ENCODE results near the gene IQSEC1. TPM values are rescaled to one million over a fixed set of nuclear protein-coding genes. Genes with fewer than 3 reads are reported as not detected.

Gene IQSEC1
- total RNA-seq, 2 experiments from 2014 or later: 20.1 to 22.2 TPM

DNA sequence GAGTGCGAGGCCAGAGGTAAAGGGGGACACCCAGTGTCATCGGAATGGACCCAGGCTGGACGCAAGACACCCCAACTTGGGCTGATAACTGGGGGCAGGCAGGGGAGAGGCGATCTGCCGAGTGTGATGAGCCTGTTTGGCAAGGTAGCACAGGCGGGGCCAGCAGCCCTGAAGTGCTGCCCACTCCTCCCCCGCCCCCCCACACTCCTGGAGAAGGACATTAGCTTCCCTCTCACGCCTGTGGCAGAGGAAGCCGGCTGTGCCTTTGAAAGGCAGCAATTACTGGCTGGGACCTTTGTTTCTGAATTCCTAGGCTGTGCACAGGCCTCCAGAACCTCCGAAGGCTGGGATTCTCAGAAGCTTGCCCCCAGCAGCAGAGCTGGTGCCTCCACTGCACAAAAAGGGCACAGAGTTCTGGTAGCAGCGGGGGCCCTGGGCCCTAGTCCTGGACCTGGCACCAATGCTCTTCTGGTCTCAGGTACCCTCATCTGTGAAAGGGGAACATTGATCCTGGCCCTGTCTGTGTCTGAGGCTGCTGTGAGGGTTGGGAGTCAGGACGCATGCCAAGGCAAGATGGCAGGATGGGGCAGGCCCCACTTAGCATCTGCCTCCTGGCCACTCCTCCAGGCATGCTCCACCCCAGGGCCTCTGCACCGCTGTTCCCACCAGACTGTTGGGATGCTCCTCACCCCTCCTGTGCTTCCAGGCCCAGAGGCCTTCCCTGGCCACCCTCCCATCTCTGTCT is 28.6 kb downstream of the IQSEC1 start:
- Mint-ChIP-seq H3K9me3 (no peaks in the 10 kb centered on the region), H3K27me3 (no peaks in the 10 kb centered on the region), H3K4me1 (peaks cover 27% of the 10 kb centered on the region), H3K4me3 (no peak overlapping the region), H3K36me3 (no peaks in the 10 kb centered on the region), H3K27ac (no peak overlapping the region)
- no peak for DNase-seq

- H3K27ac Mint-ChIP-seq: no peak overlapping the region
- no peaks in the 10 kb centered on the region for H3K27me3 Mint-ChIP-seq
Measured at GRCh38 chr3:13043656-13044055, 29.6 kb downstream of the IQSEC1 start.

DNA sequence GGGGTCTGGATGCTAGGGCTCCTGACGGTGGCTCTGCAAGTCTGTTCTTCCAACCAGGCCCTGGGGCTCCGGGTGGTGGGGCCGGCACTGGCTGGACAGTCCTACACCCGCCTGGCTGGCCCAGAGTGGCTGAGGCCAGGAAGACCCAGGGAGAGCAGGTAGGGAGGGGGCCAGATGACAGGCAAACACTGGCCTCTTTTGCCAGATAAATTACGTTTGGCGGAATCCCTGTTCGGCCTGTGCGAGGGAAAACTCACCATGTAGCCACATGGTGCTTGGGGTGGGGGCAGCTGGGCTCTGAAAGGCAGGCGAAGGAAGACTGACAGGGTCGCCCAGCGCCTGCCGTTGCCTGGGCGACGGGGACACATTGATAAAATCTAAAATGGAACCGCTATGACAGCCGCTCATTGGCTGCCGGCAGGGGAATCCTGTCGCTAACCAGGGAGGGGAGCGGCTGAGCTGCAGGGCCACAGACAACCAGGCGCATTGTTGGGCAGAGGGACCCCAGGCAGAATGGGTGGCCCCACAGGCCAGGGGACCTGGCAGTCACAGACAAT is 30.4 kb downstream of the IQSEC1 start:
- Mint-ChIP-seq H3K27me3 (no peaks in the 10 kb centered on the region), H3K4me3 (no peak overlapping the region)

More at GRCh38 chr3:13043656-13044055, 29.6 kb downstream of the IQSEC1 start:
- no peak for DNase-seq
- no peaks in the 10 kb centered on the region for H3K36me3 Mint-ChIP-seq
- no peaks in the 10 kb centered on the region for H3K9me3 Mint-ChIP-seq
- no peak overlapping the region for H3K4me3 Mint-ChIP-seq
- H3K4me1 Mint-ChIP-seq: peaks cover 27% of the 10 kb centered on the region

GRCh38 chr3:13042127-13042701 is 31.0 kb downstream of the IQSEC1 start:
- no peak for DNase-seq
- peaks cover 27% of the 10 kb centered on the region for H3K4me1 Mint-ChIP-seq
- no peaks in the 10 kb centered on the region for H3K36me3 Mint-ChIP-seq
- H3K27me3 Mint-ChIP-seq: no peaks in the 10 kb centered on the region
- no peak overlapping the region for H3K4me3 Mint-ChIP-seq
- no peak overlapping the region for H3K27ac Mint-ChIP-seq
- no peaks in the 10 kb centered on the region for H3K9me3 Mint-ChIP-seq

More for the DNA sequence above, 30.4 kb downstream of the IQSEC1 start:
- Mint-ChIP-seq H3K4me1 (peaks cover 27% of the 10 kb centered on the region), H3K36me3 (no peaks in the 10 kb centered on the region), H3K9me3 (no peaks in the 10 kb centered on the region), H3K27ac (no peak overlapping the region)
- no peak for DNase-seq

DNA sequence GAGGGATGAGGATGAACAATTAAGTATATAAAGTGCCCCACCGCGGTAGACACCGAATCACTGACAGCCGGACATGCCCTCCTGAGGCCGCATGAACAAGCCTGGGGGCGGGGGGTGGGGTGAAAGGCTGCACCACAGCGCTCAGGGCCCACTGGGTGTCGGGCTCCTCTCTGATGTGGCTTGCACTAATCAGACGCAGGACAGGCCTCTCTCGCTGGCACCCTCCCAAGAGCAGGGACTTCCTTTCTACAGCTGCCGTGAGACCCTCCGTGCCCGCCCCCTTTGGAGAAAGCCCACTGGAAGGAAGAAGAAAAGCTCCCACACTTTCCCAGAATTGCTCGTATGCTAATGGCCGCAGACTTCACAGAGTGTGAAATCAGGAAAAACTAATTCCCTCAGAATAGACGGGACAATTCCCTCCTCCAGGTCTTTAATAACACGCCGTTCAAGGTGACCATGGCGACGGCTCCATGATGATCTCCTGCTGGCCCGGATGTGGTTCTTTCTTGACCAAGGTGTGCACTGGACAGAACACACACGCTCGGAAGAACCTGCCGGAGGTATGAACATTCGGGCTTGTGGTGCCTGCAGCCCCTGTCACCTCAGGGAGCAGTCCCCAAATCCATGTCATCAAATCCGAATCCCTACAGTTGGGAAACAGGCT is 32.0 kb downstream of the IQSEC1 start:
- Mint-ChIP-seq H3K4me3 (no peak overlapping the region), H3K27me3 (no peaks in the 10 kb centered on the region), H3K36me3 (no peaks in the 10 kb centered on the region), H3K9me3 (no peaks in the 10 kb centered on the region), H3K4me1 (peaks cover 21% of the 10 kb centered on the region), H3K27ac (no peak overlapping the region)
- DNase-seq: no peak

DNA sequence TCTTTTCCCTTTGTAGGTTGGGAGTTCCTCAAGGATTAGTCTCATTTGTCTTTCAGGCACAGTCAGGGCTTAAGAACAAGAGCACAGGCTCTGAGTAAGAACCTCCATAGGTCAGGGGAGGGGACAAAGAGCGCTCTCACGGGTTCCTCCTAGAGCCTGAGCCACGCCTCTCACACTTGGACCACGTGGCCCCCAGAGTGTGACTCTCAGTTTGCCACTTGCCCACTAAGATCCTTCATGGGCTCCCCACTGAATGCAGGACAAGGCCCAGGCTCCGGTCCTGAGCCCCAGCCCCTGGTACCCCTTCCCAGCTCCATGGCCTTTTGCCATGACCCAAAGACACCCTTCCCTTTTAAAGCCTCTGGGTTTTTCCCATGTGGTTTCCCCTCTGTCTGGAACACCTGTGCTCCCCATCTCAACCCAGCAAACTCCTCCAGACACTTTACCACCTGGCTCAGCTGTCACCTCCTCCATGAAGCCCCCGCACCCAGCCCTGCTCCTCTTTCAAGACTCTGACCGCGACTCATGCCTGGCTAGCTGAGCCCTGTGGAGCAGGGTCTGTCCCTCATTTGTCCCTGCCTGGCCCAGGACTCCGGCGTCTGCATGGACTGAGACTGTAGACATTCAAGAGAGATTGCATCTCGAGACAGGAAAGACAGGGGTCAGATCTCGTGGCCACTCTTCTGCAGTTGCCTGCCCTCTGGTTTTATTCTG is 32.7 kb downstream of the IQSEC1 start:
- H3K4me1 Mint-ChIP-seq: peaks cover 15% of the 10 kb centered on the region
- no peak overlapping the region for H3K27ac Mint-ChIP-seq
- no peaks in the 10 kb centered on the region for H3K36me3 Mint-ChIP-seq
- DNase-seq: peak; percentile 61
- H3K27me3 Mint-ChIP-seq: no peaks in the 10 kb centered on the region
- no peaks in the 10 kb centered on the region for H3K9me3 Mint-ChIP-seq
- H3K4me3 Mint-ChIP-seq: no peak overlapping the region

DNA sequence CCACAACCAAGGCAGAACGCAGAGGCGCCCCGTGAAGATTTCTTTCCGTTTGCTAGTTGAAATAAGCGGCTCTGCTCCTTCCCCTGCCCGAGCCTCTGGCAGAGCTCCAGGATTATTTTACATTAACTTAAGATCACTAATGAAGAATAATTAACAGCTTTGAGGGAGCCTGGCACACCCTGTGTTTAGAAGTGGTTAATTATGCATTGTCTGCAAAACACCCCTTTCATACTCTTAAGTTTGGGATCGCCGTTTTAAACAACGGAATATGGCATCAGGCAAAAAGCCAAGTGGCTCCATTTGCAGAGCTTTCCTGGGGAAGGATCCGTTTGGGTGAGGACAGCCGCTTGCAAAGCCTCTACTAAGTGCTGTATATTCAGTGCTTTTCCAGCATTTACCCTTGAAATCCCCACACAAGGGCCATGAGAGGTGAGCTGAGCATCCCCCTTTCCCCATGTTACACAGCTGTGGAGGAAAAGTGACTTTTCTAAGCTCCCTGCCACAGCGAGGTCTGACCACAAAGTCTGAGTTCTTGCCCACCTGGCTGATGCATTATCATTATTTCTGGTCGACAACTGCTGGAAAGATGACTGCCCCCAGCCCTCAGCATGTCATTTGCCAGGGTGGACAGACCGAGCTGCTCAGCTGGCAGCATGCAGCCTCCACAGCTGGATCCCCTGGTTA is 33.9 kb downstream of the IQSEC1 start:
- Mint-ChIP-seq H3K27ac (no peak overlapping the region), H3K36me3 (no peaks in the 10 kb centered on the region), H3K4me1 (peaks cover 15% of the 10 kb centered on the region), H3K9me3 (no peaks in the 10 kb centered on the region), H3K27me3 (no peaks in the 10 kb centered on the region), H3K4me3 (no peak overlapping the region)
- no peak for DNase-seq

DNA sequence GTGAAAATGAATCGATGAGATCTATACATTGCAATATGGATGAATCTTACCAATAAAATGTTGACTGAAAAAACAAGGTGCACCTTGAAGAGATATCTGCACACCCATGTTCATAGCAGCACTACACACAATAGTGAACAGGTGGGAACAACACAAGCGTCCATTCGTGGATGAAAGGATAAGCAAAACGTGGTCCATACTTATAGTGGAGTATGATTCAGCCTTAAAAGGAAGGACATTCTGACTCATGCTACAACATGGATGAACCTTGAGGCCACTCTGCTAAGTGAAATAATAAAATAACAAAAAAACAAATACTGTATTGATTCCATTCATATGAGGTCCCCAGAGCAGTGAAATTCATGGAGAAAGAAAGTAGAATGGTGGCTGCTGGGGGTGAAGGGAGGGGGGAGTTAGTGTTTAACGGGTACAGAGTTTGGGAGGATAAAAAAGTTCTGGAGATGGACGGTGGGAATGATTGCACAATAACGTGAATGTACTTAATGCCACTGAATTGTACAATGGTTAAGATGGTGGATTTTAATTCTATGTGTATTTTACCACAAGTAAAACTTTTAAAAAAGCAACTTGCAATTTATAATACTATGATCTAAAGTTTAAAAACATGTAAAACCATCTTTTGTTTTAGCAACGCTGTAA is 35.6 kb downstream of the IQSEC1 start:
- H3K9me3 Mint-ChIP-seq: no peaks in the 10 kb centered on the region
- no peaks in the 10 kb centered on the region for H3K36me3 Mint-ChIP-seq
- peaks cover 12% of the 10 kb centered on the region for H3K4me1 Mint-ChIP-seq
- H3K27me3 Mint-ChIP-seq: no peaks in the 10 kb centered on the region
- no peak for DNase-seq
- no peak overlapping the region for H3K4me3 Mint-ChIP-seq
- H3K27ac Mint-ChIP-seq: no peak overlapping the region

GRCh38 chr3:13034861-13035260 is 38.4 kb downstream of the IQSEC1 start:
- Mint-ChIP-seq H3K9me3 (no peaks in the 10 kb centered on the region), H3K27ac (no peak overlapping the region), H3K27me3 (no peaks in the 10 kb centered on the region), H3K4me1 (peaks cover under 1% of the 10 kb centered on the region), H3K36me3 (no peaks in the 10 kb centered on the region), H3K4me3 (no peak overlapping the region)
- no peak for DNase-seq

DNA sequence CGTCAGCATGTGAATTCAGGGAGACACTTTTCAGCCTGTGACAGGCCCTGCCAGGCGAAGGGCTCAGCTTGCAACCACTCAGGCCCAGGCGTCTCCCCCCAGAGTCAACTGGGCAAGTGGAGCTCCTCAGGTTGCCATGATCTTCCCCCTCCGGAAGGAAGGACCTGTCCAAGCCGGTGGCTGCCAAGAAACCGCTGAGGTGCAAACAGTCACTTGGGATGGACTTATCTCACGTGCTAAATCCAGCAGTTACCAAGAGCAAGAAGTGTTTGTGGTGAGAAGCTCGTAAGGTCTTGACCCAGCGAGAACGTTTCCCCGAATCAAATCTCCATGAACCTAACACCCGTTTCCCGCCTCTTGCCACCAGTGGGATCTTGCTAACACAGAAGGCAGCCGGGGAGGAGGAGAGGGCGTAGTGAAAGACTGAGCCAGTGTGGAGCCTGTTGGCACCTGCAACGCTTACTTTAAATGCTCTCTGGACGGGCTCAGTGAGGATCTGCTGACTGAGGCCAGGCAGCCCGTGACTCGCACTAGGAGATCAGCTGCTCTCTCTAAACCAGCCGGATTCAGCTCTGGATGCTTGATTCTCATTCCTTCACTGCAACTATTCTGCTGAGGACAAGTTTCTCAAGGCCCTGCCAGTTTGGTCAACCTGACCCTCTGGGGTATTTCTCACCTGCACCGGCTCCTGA is 39.0 kb downstream of the IQSEC1 start:
- no peak for DNase-seq
- Mint-ChIP-seq H3K27ac (no peak overlapping the region), H3K9me3 (no peaks in the 10 kb centered on the region), H3K27me3 (no peaks in the 10 kb centered on the region), H3K36me3 (no peaks in the 10 kb centered on the region), H3K4me1 (no peaks in the 10 kb centered on the region), H3K4me3 (no peak overlapping the region)

GRCh38 chr3:13032206-13032605 is 41.0 kb downstream of the IQSEC1 start:
- Mint-ChIP-seq H3K36me3 (no peaks in the 10 kb centered on the region), H3K9me3 (no peaks in the 10 kb centered on the region), H3K27me3 (no peaks in the 10 kb centered on the region), H3K4me1 (no peaks in the 10 kb centered on the region), H3K27ac (no peak overlapping the region), H3K4me3 (no peak overlapping the region)
- DNase-seq: no peak

- no peak overlapping the region for H3K27ac Mint-ChIP-seq
- DNase-seq: no peak
- no peaks in the 10 kb centered on the region for H3K9me3 Mint-ChIP-seq
- no peak overlapping the region for H3K4me3 Mint-ChIP-seq
- no peaks in the 10 kb centered on the region for H3K27me3 Mint-ChIP-seq
- no peaks in the 10 kb centered on the region for H3K4me1 Mint-ChIP-seq
- no peaks in the 10 kb centered on the region for H3K36me3 Mint-ChIP-seq
Measured at GRCh38 chr3:13031621-13032020, 41.6 kb downstream of the IQSEC1 start.

GRCh38 chr3:13030684-13031083 is 42.5 kb downstream of the IQSEC1 start:
- no peaks in the 10 kb centered on the region for H3K36me3 Mint-ChIP-seq
- no peaks in the 10 kb centered on the region for H3K9me3 Mint-ChIP-seq
- H3K4me3 Mint-ChIP-seq: no peak overlapping the region
- H3K27me3 Mint-ChIP-seq: no peaks in the 10 kb centered on the region
- H3K4me1 Mint-ChIP-seq: no peaks in the 10 kb centered on the region
- no peak overlapping the region for H3K27ac Mint-ChIP-seq
- DNase-seq: no peak

Data from activated naive CD8-positive, alpha-beta T cell treated with anti-CD3 and anti-CD28 coated beads for 36 hours (primary cell).